ENCODE data around the gene ARHGEF10L.

ARHGEF10L gene

DNA sequence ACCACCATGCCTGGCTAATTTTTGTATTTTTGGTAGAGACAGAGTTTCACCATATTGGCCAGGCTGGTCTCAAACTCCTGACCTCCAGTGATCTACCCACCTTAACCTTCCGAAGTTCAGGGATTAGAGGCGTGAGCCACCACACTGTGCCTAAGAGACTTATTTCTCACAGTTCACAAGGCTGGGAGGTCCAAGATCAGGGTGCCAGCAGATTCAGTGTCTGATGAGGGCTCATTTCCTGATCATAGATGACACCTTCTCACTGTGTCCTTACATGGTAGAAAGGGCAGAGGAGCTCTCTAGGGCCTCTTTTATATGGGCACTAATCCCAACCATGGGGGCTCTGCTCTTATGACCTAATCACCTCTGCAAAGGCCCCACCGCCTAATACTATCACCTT is 58.8 kb downstream of the ARHGEF10L start:
- H3K27ac Mint-ChIP-seq, result no peak overlapping the region
- no peaks in the 10 kb centered on the region for H3K9me3 Mint-ChIP-seq
- H3K27me3 Mint-ChIP-seq (ENCODE audit: low read depth, poor library complexity), result peaks cover 20% of the 10 kb centered on the region
- H3K4me3 Mint-ChIP-seq, result no peak overlapping the region
- peaks cover 90% of the 10 kb centered on the region for H3K4me1 Mint-ChIP-seq
- no peak for DNase-seq
- peaks cover 15% of the 10 kb centered on the region for H3K36me3 Mint-ChIP-seq (ENCODE audit: low read depth)
- TF ChIP-seq, protein P1, sequence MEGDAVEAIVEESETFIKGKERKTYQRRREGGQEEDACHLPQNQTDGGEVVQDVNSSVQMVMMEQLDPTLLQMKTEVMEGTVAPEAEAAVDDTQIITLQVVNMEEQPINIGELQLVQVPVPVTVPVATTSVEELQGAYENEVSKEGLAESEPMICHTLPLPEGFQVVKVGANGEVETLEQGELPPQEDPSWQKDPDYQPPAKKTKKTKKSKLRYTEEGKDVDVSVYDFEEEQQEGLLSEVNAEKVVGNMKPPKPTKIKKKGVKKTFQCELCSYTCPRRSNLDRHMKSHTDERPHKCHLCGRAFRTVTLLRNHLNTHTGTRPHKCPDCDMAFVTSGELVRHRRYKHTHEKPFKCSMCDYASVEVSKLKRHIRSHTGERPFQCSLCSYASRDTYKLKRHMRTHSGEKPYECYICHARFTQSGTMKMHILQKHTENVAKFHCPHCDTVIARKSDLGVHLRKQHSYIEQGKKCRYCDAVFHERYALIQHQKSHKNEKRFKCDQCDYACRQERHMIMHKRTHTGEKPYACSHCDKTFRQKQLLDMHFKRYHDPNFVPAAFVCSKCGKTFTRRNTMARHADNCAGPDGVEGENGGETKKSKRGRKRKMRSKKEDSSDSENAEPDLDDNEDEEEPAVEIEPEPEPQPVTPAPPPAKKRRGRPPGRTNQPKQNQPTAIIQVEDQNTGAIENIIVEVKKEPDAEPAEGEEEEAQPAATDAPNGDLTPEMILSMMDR (IDR thresholded peaks at IDR 0.05), result no peak

DNA sequence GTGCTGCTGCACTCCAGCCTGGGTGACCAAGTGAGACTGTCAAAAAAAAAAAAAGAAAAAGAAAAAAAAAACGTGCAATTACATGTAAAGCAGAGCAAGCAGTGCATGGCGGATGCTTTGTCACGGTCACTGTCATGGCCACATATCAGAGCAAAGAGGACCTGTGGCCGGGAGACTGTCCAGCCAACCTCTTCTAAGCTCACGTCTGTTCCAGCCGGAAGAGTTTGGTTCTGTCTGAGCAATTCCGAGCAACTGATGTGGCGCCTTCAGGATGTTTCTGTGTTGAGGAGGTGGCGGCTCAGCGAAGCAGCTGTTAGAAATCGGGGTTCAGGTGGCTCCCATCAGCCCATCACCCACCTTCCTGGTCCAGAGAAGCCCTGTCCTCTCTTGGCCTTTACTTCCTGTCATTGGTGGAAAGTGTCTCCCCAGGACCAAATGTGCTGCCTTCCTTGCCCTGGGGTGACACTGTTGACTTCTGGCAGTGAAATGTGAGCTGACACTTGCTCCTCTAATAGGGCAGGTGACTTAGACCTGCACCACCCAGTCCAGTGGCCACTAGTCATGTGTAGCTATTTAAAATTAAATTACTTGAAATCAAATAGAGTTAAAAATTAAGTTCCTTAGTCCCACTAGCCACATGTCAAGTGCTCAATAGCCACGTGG is 59.9 kb downstream of the ARHGEF10L start:
- no peaks in the 10 kb centered on the region for H3K9me3 Mint-ChIP-seq
- TF ChIP-seq, protein P1 (IDR thresholded peaks at IDR 0.05), result no peak
- H3K4me1 Mint-ChIP-seq, result peaks cover 90% of the 10 kb centered on the region

DNA sequence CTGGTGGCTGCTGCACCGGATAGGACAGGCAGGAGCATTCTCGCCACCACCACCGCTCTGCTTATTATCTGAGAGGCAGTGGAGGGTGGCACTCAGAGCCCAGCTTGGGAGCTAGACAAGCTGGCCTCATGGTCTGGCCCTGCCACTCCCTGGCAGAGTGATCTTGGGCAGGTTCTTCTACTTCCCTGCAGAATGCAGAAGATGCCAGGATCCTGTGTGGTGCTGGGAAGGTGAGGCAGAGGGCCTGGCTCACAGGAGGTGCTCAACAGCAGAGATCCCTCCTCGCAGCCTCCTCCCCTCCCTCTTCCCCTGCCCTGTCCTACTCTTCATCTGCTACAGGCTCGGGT is 60.4 kb downstream of the ARHGEF10L start:
- H3K36me3 Mint-ChIP-seq (ENCODE audit: low read depth), result peaks cover 5% of the 10 kb centered on the region
- H3K4me1 Mint-ChIP-seq, result peaks cover 90% of the 10 kb centered on the region
- no peaks in the 10 kb centered on the region for H3K9me3 Mint-ChIP-seq

More for the DNA sequence above, 59.9 kb downstream of the ARHGEF10L start:
- Mint-ChIP-seq H3K27ac (no peak overlapping the region), H3K36me3 (ENCODE audit: low read depth) (peaks cover 5% of the 10 kb centered on the region), H3K4me3 (no peak overlapping the region), H3K27me3 (ENCODE audit: low read depth, poor library complexity) (peaks cover 14% of the 10 kb centered on the region)
- no peak for DNase-seq

DNA sequence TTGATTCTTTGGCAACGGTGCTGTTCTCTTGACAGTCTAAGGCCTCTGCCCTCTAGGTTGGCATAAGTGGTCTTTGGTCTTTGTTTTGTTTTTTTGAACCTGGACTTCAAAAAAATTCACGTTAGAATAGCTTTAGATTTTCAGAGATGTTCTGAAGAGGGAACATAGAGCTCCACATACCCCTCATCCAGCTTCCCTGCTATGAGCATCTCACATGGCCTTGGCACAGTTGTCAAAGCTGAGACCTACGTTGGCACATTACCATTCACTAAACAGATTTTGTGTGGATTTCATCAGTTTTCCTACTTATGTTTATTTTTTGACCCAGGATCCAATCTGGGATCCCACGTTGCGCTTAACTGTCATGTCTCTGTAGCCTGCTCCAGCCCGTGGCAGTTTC is 60.8 kb downstream of the ARHGEF10L start:
- TF ChIP-seq, protein P1 (IDR thresholded peaks at IDR 0.05), result no peak

More for the DNA sequence above, 60.4 kb downstream of the ARHGEF10L start:
- DNase-seq, result no peak
- H3K27ac Mint-ChIP-seq, result no peak overlapping the region
- TF ChIP-seq, protein P1 (IDR thresholded peaks at IDR 0.05), result no peak
- H3K4me3 Mint-ChIP-seq, result no peak overlapping the region
- peaks cover 14% of the 10 kb centered on the region for H3K27me3 Mint-ChIP-seq (ENCODE audit: low read depth, poor library complexity)

DNA sequence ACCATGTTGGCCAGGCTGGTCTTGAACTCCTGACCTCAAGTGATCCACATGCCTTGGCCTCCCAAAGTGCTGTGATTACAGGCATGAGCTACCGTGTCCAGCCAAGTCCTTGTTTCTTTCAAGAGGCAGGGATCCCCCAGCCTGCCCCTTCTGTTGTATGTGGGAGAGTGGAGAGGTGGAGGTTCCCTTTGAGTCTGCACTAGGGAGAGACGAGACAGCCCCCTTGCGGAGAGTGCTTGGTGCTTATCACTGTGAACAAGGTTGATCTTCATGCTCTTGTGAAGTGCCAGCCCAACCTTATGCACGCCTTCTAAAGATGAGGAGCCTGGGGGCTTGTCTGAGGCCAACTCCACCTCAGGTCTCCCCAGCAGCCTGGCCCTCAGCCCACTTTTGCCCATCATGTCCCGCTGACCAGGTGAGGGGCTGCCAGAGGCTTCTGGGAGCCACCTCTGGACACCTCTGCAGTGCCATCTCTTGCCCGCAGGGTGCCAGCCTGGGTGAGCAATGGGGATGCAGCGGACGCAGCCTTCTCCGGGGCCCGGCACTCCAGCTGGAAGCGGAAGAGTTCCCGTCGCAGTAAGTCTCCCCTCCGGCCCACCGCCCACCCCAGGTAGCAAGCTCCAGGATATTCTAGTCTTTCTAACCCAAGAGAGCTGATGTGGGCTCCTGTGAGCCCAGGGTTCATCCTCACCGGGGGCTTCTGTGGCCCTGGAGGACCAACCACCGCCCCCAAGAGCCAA is 62.3 kb downstream of the ARHGEF10L start:
- no peak for DNase-seq
- Mint-ChIP-seq H3K4me3 (no peak overlapping the region), H3K4me1 (peaks cover 90% of the 10 kb centered on the region), H3K27ac (no peak overlapping the region), H3K27me3 (ENCODE audit: low read depth, poor library complexity) (peaks cover 11% of the 10 kb centered on the region), H3K36me3 (ENCODE audit: low read depth) (peaks cover 10% of the 10 kb centered on the region), H3K9me3 (no peaks in the 10 kb centered on the region)
- TF ChIP-seq, protein P1 (IDR thresholded peaks at IDR 0.05), result no peak

More for the DNA sequence above, 60.8 kb downstream of the ARHGEF10L start:
- H3K4me3 Mint-ChIP-seq, result no peak overlapping the region
- peaks cover 5% of the 10 kb centered on the region for H3K36me3 Mint-ChIP-seq (ENCODE audit: low read depth)
- H3K4me1 Mint-ChIP-seq, result peaks cover 90% of the 10 kb centered on the region
- H3K9me3 Mint-ChIP-seq, result no peaks in the 10 kb centered on the region
- H3K27me3 Mint-ChIP-seq (ENCODE audit: low read depth, poor library complexity), result peaks cover 14% of the 10 kb centered on the region
- no peak overlapping the region for H3K27ac Mint-ChIP-seq
- DNase-seq, result no peak

All from nephron progenitor cell (in vitro differentiated cells).